Fibroblast of pulmonary artery (primary cell): ENCODE results near the gene HYDIN.
A peak's percentile ranks its signal among the peaks of the same experiment; 100 is the strongest.

Source experiments
- DNase-seq: peaks from one replicate; pipeline ENCODE4 v3.0.0-alpha.2; 2010; ENCODE audit warnings: low read depth
- H3K4me3 ChIP-seq: replicated peaks from 2 replicates; pipeline ENCODE4 v1.5.1; 2011; ENCODE audit warnings: low read depth, mild to moderate bottlenecking, control low read depth, low read length, moderate library complexity
- CTCF ChIP-seq: IDR thresholded peaks from 2 replicates; pipeline ENCODE4 v1.5.1; 2011; ENCODE audit warnings: mild to moderate bottlenecking, control low read depth, low read length, inconsistent platforms; ENCODE audit errors: missing control alignments

Gene HYDIN

GRCh38 chr16:70803319-70803718, 427.2 kb downstream of the HYDIN start:
- DNase-seq = no peak
- no peak for TF ChIP-seq CTCF
- no peak overlapping the region for H3K4me3 ChIP-seq

GRCh38 chr16:70801611-70802010, 428.9 kb downstream of the HYDIN start:
- no peak for TF ChIP-seq CTCF
- no peak overlapping the region for H3K4me3 ChIP-seq
- DNase-seq = no peak

- no peak for TF ChIP-seq CTCF
- DNase-seq = peak; percentile 86
- H3K4me3 ChIP-seq = peak within 1 kb of the TSS; percentile 81
Measured at GRCh38 chr16:70800781-70801480, 429.6 kb downstream of the HYDIN start, which contains the start of gene VAC14. Gene VAC14 (minus strand): TSS chr16:70801158. CDS start chr16:70800900, 258 bp downstream.

- no peak for DNase-seq
- peak overlapping the region; percentile 81 for H3K4me3 ChIP-seq
- no peak for TF ChIP-seq CTCF
Measured at GRCh38 chr16:70800311-70800710, 430.2 kb downstream of the HYDIN start.

GRCh38 chr16:70796301-70796700, 434.2 kb downstream of the HYDIN start:
- no peak for TF ChIP-seq CTCF
- DNase-seq = no peak
- H3K4me3 ChIP-seq = no peak overlapping the region

- no peak for TF ChIP-seq CTCF
- no peak for DNase-seq
- no peak overlapping the region for H3K4me3 ChIP-seq
Measured at GRCh38 chr16:70795296-70795912, 435.1 kb downstream of the HYDIN start.

GRCh38 chr16:70793851-70794502, 436.5 kb downstream of the HYDIN start:
- no peak for DNase-seq
- no peak overlapping the region for H3K4me3 ChIP-seq
- no peak for TF ChIP-seq CTCF
